HG03066 (cell line): ENCODE results near the gene BSN.
A peak's percentile ranks its signal among the peaks of the same experiment; 100 is the strongest.

ENCODE experiments used
- ATAC-seq: cut with Tn5 transposase; IDR thresholded peaks from one replicate; pipeline ENCODE4 v1.9.1; 2021; ENCODE audit warnings: low read depth; ENCODE audit not compliant: unreplicated experiment

BSN gene

GRCh38 chr3:49711489-49711888 is 157.2 kb downstream of the BSN start:
- ATAC-seq: no peak

GRCh38 chr3:49712166-49712565 is 157.9 kb downstream of the BSN start:
- no peak for ATAC-seq

GRCh38 chr3:49712631-49713317 is 158.5 kb downstream of the BSN start:
- ATAC-seq: no peak

GRCh38 chr3:49713336-49714105 is 159.2 kb downstream of the BSN start:
- ATAC-seq: no peak

- no peak for ATAC-seq
Observed at GRCh38 chr3:49714728-49715550, 160.7 kb downstream of the BSN start.

- no peak for ATAC-seq
Observed at GRCh38 chr3:49715611-49716121, 161.4 kb downstream of the BSN start.

GRCh38 chr3:49716169-49716568 is 161.9 kb downstream of the BSN start:
- ATAC-seq: no peak

GRCh38 chr3:49716691-49717210 is 162.5 kb downstream of the BSN start:
- ATAC-seq: no peak

- ATAC-seq: no peak
Observed at GRCh38 chr3:49717211-49717958, 163.1 kb downstream of the BSN start.

GRCh38 chr3:49717959-49718857 is 163.9 kb downstream of the BSN start:
- no peak for ATAC-seq

- no peak for ATAC-seq
Observed at GRCh38 chr3:49718858-49719213, 164.6 kb downstream of the BSN start.

- peak; percentile 57 for ATAC-seq
Observed at GRCh38 chr3:49719214-49719884, 165.1 kb downstream of the BSN start, which contains the start of gene AMIGO3. Gene AMIGO3, minus strand, starts transcription at chr3:49719684. Its CDS starts 219 bp downstream, at chr3:49719465.
